ENCODE data around the gene CREB5.

GRCh38 chr7:28623105-28623730, 210.9 kb downstream of the CREB5 start:
- TF ChIP-seq POLR2AphosphoS5 (IDR thresholded peaks at IDR 0.05; ENCODE audit: low read depth, low read length) (no peak), FOSL1 (IDR thresholded peaks at IDR 0.05; ENCODE audit: low read depth) (no peak), CTCF (IDR thresholded peaks at IDR 0.05 in 2 of 3, conservative IDR thresholded peaks at IDR 0.05 in 1 of 3; ENCODE audit: borderline replicate concordance in 1 of 3, insufficient read depth in 1 of 3, low read depth in 2 of 3, low read length in 2 of 3) (no peak), MAX (IDR thresholded peaks at IDR 0.05) (no peak), EGR1 (IDR thresholded peaks at IDR 0.05; ENCODE audit: low read depth) (no peak), YY1 (IDR thresholded peaks at IDR 0.05; ENCODE audit: extremely low read depth, insufficient replicate concordance, low read depth, low read length) (no peak), EZH2 (IDR thresholded peaks at IDR 0.05) (no peak), CEBPB (IDR thresholded peaks at IDR 0.05; ENCODE audit: low read depth) (no peak), SIN3A (IDR thresholded peaks at IDR 0.05; ENCODE audit: low read depth) (no peak), JUND (IDR thresholded peaks at IDR 0.05) (no peak), POLR2A (IDR thresholded peaks at IDR 0.05; ENCODE audit: borderline replicate concordance, extremely low read depth, insufficient read depth, insufficient read length) (no peak), EZH2phosphoT487 (IDR thresholded peaks at IDR 0.05; ENCODE audit: borderline replicate concordance) (no peak)
